Left cardiac atrium (tissue), 4 donors: ENCODE measurements around the gene BCL3. TPM values are rescaled to one million over a fixed set of nuclear protein-coding genes. Genes with fewer than 3 reads are reported as not detected.

Experiments used
- ATAC-seq, 2 donors: fragments of 200-7000 bp; cut with Tn5 transposase; one replicate each; pipeline ENCODE4 v1.9.1; 2020; ENCODE audit warnings: mild to moderate bottlenecking in 2 of 2, moderate library complexity in 2 of 2
- DNase-seq: peaks from one replicate; pipeline ENCODE4 v3.0.0-alpha.2; 2020
- intact Hi-C, 2 donors: fragments of 100-400 bp; cut with DNase I; formaldehyde crosslinking; loops; one replicate each; pipeline versions ENCODE4 v1.14.1 to v1.15.1; 2022 to 2023
- microRNA-seq, 2 donors: library from miRNA; unstranded; fragments of <30 nt; microRNA quantifications; one replicate each; pipeline ENCODE4 v1.2.0, GENCODE V29; 2020
- total RNA-seq, 2 donors: library from RNA; stranded (reverse); fragmentation: NEBNext Ultra II Directional; extraction: Animal tissue kit (Norgen Biotek cat#: 25700); gene quantifications; one replicate each; pipeline ENCODE4 v1.2.1, GENCODE V29; 2021
- donor health status: DM: no; HTN: yes; CAD: no.
- donor health status: DM: no; HTN: yes; CAD: no; lungs with severe emphysema.
- donor health status: DM: yes; HTN: yes; CAD: no.
- donor health status: Dilated cardiomyopathy.

Gene BCL3
- total RNA-seq, 2 donors from 2014 or later: 22.6 to 65.0 TPM

- ATAC-seq (peak; percentile 92 to 94), DNase-seq (peak; percentile 88)
- intact Hi-C loops: loop anchor here in 1 of 2 donors (2.0 kb wide), 1 partner anchor 44 kb away; no protein-coding TSS in a partner anchor
Measured at GRCh38 chr19:44800461-44800860, 52.0 kb downstream of the BCL3 start.

DNA sequence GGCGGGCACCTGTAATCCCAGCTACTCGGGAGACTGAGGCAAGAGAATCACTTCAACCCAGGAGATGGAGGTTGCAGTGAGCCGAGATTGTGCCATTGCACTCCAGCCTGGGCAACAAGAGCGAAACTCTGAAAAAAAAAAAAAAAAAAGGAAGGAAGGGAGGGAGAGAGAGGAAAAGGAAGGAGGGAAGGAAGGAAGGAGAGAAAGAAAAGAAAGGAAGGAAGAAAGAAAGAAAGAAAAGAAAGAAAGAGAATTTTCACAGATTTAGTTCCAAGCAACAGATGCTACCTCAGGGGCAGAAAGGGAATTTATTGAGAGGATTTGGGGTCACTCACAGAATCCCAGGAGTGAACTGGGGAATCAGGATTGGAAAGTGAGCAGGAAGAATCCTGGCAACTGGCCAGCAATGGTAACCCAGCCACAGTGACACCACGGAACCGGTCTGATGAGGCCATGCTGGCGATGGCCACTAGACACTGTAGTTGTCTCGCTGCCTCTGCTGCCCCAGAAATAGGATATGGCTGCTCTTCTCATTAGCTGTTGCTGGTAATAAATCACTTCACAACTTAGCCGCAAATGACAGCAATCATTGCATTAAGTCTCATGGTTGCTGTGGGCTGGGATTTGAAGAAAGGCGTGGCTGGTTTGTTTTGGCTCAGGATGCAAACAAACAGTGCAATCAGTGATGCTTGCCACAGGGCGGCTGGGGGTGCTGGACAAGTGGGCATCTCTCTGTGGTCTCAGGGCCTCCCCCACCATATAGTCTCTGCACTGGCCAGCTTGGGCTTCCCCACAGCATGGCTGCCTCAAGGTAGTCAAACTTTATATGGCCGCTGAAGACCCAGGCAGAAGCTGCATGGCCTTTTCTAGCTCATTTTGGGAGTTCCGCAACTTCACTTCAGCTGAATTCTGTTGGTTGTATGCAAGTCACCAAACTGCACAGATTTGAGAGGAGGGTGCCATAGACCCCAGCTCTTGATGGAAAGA lies 55.2 kb downstream of the BCL3 start:
- DNase-seq (no peak), ATAC-seq (no peak)
- intact Hi-C loops: no loop called here

GRCh38 chr19:44806291-44806690 lies 57.8 kb downstream of the BCL3 start:
- intact Hi-C loops: no loop called here
- DNase-seq (no peak), ATAC-seq (no peak)

DNA sequence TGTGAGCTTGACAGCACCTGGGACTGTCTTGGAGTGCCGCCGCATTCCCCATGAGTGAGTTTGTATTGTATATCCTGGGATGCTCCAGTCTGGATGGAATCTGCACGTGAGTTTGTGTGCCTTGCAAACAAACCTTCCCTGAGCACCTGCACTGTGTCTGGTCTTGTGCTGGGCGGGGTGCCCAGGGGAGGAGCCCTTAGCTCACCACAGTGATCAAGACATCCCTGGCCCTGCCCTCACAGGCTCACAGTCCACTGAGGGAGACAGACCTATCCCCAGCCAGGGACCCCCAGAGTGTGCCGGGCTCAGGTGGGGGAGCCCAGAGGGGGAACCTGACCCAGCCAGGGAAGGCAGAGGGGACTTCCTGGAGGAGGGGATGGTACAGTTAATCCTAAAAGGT lies 58.7 kb downstream of the BCL3 start:
- intact Hi-C loops: no loop called here
- ATAC-seq (peak in 1 of 2 donors; percentile 25), DNase-seq (no peak)

DNA sequence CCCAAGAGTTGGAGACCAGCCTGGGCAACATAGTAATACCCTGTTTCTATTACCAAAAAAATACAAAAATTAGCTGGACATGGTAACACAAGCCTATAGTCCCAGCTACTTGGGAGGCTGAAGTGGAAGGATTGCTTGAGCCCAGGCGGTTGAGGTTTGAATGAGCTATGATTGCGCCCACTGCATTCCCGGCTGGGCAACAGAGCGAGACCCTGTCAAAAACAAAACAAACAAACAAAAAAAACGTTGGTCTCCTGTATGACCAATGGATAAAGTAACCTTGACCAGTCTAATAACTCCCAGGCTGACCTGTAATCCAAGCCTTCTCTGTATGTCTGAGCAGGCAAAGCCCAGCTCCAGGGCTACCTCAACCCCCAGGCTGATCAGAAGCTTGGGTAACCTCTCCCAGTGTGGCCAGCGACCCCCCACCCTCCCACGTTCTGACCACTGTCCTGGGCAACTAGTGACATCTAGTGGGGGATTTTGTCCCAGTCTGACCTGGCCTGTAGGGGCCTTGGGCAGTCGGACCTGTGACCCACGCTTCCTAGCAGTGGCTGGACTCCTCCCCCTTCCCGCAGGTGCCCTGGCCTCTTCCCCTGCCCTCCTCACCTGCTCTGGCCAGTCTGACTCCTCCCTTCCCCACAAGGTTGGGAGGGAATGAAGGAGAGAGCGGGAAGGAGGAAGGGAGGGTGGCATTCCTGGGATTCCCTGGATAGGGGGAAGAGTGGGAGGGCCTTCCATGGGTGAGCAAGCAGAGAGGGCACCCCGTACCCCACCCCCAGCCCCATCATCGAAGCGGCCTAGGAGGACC lies 59.3 kb downstream of the BCL3 start:
- intact Hi-C loops: loop anchor here in 1 of 2 donors (2.0 kb wide), 1 partner anchor 37 kb away; no protein-coding TSS in a partner anchor
- peak; percentile 53 to 59 for ATAC-seq
- DNase-seq: no peak

- peak; percentile 86 for DNase-seq
- peak; percentile 95 to 97 for ATAC-seq
- intact Hi-C loops: loop anchor here in 1 of 2 donors (2.0 kb wide), 1 partner anchor 36 kb away; no protein-coding TSS in a partner anchor
Measured at GRCh38 chr19:44808463-44809371, 60.2 kb downstream of the BCL3 start, which contains the start of gene BCAM. BCAM (plus strand) TSS chr19:44809103; CDS start chr19:44809125, 22 bp downstream.

Small RNA genes within 50 kb of the gene (microRNA-seq; reads per million reads assigned to microRNA genes)
- 0 reads per million in 2 donors for gene MIR8085

Other genes with a start within 250 kb of the BCL3 start
- 1 to 10 TPM; 3.4 to 4.9 TPM for gene ZNF180, start 248.2 kb upstream of the BCL3 start, total RNA-seq
- gene CEACAM20, start 219.0 kb upstream of the BCL3 start, total RNA-seq: not detected
- not detected for gene IGSF23, start 135.1 kb upstream of the BCL3 start, total RNA-seq
- 10 to 100 TPM; 27.5 to 64.7 TPM for gene PVR, start 104.8 kb upstream of the BCL3 start, total RNA-seq
- 1 to 10 TPM; 2.4 to 6.2 TPM for gene CEACAM19, start 77.2 kb upstream of the BCL3 start, total RNA-seq
- not detected for gene CEACAM16, start 49.6 kb upstream of the BCL3 start, total RNA-seq
- not detected for gene CBLC, start 29.2 kb downstream of the BCL3 start, total RNA-seq
- 10 to 100 TPM; 76.4 to 76.9 TPM for gene BCAM, start 60.4 kb downstream of the BCL3 start, total RNA-seq
- 10 to 100 TPM; 54.0 to 94.1 TPM for gene NECTIN2, start 97.6 kb downstream of the BCL3 start, total RNA-seq
- gene TOMM40, start 142.5 kb downstream of the BCL3 start, total RNA-seq: 10 to 100 TPM; 43.0 to 63.1 TPM
- gene APOE, start 157.1 kb downstream of the BCL3 start, total RNA-seq: 10 to 100 TPM; 43.5 to 67.4 TPM
- gene APOC1, start 165.9 kb downstream of the BCL3 start, total RNA-seq: 1 to 10 TPM; 2.7 to 4.6 TPM
- gene APOC4, start 193.5 kb downstream of the BCL3 start, total RNA-seq: not detected
- gene APOC2, start 197.3 kb downstream of the BCL3 start, total RNA-seq: not detected
- 100 to 1,000 TPM in 1 of 2 donors, 10 to 100 TPM in 1; 90.7 to 107 TPM for gene CLPTM1, start 206.7 kb downstream of the BCL3 start, total RNA-seq